Hypothalamus (tissue), 51 donors: ENCODE data around the gene CDK5R2.
A peak's percentile ranks its signal among the peaks of the same experiment; 100 is the strongest.

ENCODE experiments used
- DNase-seq, 51 donors: peaks; one replicate each; lab custom pipeline; 2025; lab: John Stamatoyannopoulos, UW

The CDK5R2 gene

GRCh38 chr2:218986148-218986761 is 26.8 kb downstream of the CDK5R2 start:
- no peak for DNase-seq

GRCh38 chr2:218988164-218988563 is 28.7 kb downstream of the CDK5R2 start:
- DNase-seq: no peak

GRCh38 chr2:218988650-218989049 is 29.2 kb downstream of the CDK5R2 start:
- DNase-seq: no peak

- DNase-seq: no peak
Measured at GRCh38 chr2:218990052-218990451, 30.6 kb downstream of the CDK5R2 start.

- DNase-seq: no peak
Measured at GRCh38 chr2:218990612-218991011, 31.1 kb downstream of the CDK5R2 start.

- no peak for DNase-seq
Measured at GRCh38 chr2:218991674-218992168, 32.3 kb downstream of the CDK5R2 start.

GRCh38 chr2:218992196-218992595 is 32.7 kb downstream of the CDK5R2 start:
- no peak for DNase-seq

GRCh38 chr2:218992703-218993344 is 33.4 kb downstream of the CDK5R2 start:
- DNase-seq: peak in 1 of 51 donors; percentile 17

- DNase-seq: no peak
Measured at GRCh38 chr2:218993345-218994315, 34.2 kb downstream of the CDK5R2 start, which contains the start of gene CRYBA2. Gene CRYBA2 (minus strand): TSS chr2:218993422. CDS start chr2:218993176, 246 bp downstream.

- DNase-seq: no peak
Measured at GRCh38 chr2:218995561-218995960, 36.1 kb downstream of the CDK5R2 start.

GRCh38 chr2:218995972-218996711 is 36.7 kb downstream of the CDK5R2 start:
- peak; percentile 6 to 91 (median 73) for DNase-seq

- no peak for DNase-seq
Measured at GRCh38 chr2:218996937-218997336, 37.5 kb downstream of the CDK5R2 start.

- no peak for DNase-seq
Measured at GRCh38 chr2:218997731-218998130, 38.3 kb downstream of the CDK5R2 start.

GRCh38 chr2:218998414-218999002 is 39.0 kb downstream of the CDK5R2 start:
- no peak for DNase-seq

GRCh38 chr2:218999021-218999880 is 39.8 kb downstream of the CDK5R2 start:
- DNase-seq: no peak

GRCh38 chr2:218999881-219000568 is 40.6 kb downstream of the CDK5R2 start:
- DNase-seq: no peak

- DNase-seq: no peak
Measured at GRCh38 chr2:219000569-219000960, 41.1 kb downstream of the CDK5R2 start.

GRCh38 chr2:219001100-219001576 is 41.7 kb downstream of the CDK5R2 start:
- DNase-seq: no peak
